ENCODE data around the gene IVL.

IVL gene

GRCh38 chr1:152951711-152952110 lies 43.4 kb downstream of the IVL start:
- no peak for DNase-seq (ENCODE audit: low read depth, low spot score)

GRCh38 chr1:152953761-152954160 lies 45.4 kb downstream of the IVL start:
- DNase-seq (ENCODE audit: low read depth, low spot score) = no peak

- DNase-seq (ENCODE audit: low read depth, low spot score) = no peak
Measured at GRCh38 chr1:152954436-152954835, 46.1 kb downstream of the IVL start.

GRCh38 chr1:152957561-152957960 lies 49.2 kb downstream of the IVL start:
- DNase-seq (ENCODE audit: low read depth, low spot score) = no peak

GRCh38 chr1:152959273-152959672 lies 50.9 kb downstream of the IVL start:
- no peak for DNase-seq (ENCODE audit: low read depth, low spot score)

GRCh38 chr1:152959801-152960451 lies 51.6 kb downstream of the IVL start:
- DNase-seq (ENCODE audit: low read depth, low spot score) = no peak

- DNase-seq (ENCODE audit: low read depth, low spot score) = no peak
Measured at GRCh38 chr1:152960452-152961044, 52.2 kb downstream of the IVL start.
